Gastroesophageal sphincter (tissue), 3 donors: ENCODE data around the gene DGUOK.

ENCODE experiments used
- EP300 ChIP-seq: sonication (generic); formaldehyde crosslinking; IDR thresholded peaks from one replicate; pipeline ENCODE4 v1.6.1; 2017; ENCODE audit warnings: antibody characterized with exemption, mild to moderate bottlenecking
- TF ChIP-seq, protein P1 (sequence below), 4 experiments: fragments of 200-600 bp in 2 of 4; fragments of 450-650 bp in 2 of 4; sonication (generic) in 1 of 4; IDR thresholded peaks; one replicate each; pipeline ENCODE4 v1.5.1; 2017 to 2019; ENCODE audit warnings: antibody characterized with exemption in 4 of 4, mild to moderate bottlenecking in 2 of 4, moderate library complexity in 2 of 4

DNA sequence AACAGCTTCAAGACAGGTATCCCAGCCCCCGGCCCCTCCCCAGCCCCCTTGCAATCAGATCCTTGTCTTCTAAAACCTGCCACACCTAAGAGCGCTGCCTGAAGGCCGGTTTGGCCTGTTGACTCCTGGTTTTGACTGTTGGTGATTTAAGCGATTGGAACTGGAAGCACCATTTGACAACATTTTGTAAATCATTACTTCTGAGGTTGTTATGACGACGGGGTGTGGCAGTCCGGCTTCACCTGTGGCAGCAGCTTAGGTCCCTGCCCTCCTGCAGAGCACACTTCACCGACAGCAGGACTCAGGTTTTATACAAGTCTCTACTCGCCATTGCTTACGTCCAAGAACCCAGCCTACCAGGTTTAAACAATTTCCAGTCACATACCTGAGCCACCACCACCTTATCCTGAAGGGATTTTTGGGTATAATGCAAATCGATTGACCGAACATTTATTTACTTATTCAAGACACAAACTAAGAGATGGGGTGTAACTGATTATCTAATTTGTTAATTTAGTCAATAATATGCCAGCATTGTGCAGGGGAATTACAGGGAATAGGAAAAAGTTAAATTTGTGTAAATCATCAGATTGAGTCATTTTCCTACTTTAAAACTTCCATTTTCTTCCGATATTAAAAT lies 707 bp upstream of the DGUOK start:
- TF ChIP-seq, protein P1, sequence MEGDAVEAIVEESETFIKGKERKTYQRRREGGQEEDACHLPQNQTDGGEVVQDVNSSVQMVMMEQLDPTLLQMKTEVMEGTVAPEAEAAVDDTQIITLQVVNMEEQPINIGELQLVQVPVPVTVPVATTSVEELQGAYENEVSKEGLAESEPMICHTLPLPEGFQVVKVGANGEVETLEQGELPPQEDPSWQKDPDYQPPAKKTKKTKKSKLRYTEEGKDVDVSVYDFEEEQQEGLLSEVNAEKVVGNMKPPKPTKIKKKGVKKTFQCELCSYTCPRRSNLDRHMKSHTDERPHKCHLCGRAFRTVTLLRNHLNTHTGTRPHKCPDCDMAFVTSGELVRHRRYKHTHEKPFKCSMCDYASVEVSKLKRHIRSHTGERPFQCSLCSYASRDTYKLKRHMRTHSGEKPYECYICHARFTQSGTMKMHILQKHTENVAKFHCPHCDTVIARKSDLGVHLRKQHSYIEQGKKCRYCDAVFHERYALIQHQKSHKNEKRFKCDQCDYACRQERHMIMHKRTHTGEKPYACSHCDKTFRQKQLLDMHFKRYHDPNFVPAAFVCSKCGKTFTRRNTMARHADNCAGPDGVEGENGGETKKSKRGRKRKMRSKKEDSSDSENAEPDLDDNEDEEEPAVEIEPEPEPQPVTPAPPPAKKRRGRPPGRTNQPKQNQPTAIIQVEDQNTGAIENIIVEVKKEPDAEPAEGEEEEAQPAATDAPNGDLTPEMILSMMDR (IDR thresholded peaks at IDR 0.05) = no peak
- no peak for TF ChIP-seq EP300
